Measurements from ENCODE around the gene B3GAT3.

DNA sequence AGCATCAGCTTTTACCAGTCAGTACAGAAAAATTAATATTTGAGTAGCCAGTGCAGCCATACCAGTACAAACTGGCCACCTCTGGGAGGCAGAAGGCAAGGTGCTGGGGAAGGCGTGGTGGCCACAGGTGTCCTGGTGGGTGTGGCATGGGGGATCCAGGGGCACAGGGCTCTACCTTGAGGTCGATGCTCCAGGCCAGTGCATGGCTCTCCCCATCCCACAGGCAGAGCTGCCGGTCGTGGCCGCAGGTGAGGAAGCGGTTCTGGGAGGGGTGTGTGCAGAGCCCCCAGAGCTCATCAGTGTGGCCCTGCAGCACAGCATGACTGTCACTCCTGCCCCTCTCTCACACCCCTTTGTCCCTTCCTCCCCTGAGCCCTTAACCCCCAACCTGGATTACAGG is 16.3 kb downstream of the B3GAT3 start:
- TF ChIP-seq, protein P1, sequence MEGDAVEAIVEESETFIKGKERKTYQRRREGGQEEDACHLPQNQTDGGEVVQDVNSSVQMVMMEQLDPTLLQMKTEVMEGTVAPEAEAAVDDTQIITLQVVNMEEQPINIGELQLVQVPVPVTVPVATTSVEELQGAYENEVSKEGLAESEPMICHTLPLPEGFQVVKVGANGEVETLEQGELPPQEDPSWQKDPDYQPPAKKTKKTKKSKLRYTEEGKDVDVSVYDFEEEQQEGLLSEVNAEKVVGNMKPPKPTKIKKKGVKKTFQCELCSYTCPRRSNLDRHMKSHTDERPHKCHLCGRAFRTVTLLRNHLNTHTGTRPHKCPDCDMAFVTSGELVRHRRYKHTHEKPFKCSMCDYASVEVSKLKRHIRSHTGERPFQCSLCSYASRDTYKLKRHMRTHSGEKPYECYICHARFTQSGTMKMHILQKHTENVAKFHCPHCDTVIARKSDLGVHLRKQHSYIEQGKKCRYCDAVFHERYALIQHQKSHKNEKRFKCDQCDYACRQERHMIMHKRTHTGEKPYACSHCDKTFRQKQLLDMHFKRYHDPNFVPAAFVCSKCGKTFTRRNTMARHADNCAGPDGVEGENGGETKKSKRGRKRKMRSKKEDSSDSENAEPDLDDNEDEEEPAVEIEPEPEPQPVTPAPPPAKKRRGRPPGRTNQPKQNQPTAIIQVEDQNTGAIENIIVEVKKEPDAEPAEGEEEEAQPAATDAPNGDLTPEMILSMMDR (IDR thresholded peaks at IDR 0.05; ENCODE audit: low read depth, low read length, poor library complexity, severe bottlenecking): no peak
- TF ChIP-seq EZH2phosphoT487 (IDR thresholded peaks at IDR 0.05; ENCODE audit: borderline replicate concordance, low read length): no peak
